ENCODE data around the gene CORO7.

- TF ChIP-seq CTCF (conservative IDR thresholded peaks at IDR 0.05): no peak
- no peak for TF ChIP-seq EZH2 (IDR thresholded peaks at IDR 0.05; ENCODE audit: low read depth)
Observed at GRCh38 chr16:4435337-4436067, 19.1 kb upstream of the CORO7 start.

Data from PC-9 (cell line).